Hypothalamus (tissue), 51 donors: Measurements from ENCODE around the gene RAB11B.
"Not testable (repeated sequence)": the region's sequence is repeated elsewhere in the genome, so short reads cannot be mapped to it uniquely, and the experiment has no call there.

Experiments
- DNase-seq, 51 donors: peaks; one replicate each; lab custom pipeline; 2025; lab: John Stamatoyannopoulos, UW

RAB11B gene

DNA sequence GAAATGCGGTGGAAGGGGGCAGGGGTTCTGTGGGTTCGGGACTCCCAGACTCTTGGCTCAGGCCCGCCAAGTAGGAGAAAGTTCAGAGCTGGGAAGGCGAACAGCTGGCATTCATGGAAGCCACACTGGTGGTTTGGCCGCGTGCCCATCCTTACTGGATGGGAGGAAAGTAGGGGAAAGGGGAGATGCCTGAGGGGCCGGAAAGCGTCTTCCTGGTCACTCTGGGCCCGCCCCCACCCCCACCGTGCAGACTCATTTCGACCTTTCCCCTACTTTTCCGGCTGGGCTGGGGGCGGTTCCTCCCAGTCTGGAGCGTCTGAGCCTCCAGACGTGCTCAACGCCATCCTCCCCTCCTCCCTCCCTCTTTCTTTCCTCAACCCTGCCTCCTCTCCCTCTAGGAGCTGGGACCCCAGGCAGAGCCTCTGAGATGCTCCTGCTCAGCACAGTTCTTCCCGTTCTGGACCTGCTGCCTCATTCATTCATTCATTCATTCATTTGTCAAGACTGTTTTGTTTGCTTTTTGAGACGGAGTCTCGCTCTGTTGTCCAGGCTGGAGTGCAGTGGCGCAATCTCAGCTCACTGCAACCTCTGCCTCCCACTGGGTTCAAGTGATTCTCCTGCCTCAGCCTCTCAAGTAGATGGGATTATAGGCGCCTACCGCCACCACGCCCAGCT lies 22.7 kb upstream of the RAB11B start:
- DNase-seq, result peak in 48 of 51 donors; percentile 22 to 89 (median 72)

DNA sequence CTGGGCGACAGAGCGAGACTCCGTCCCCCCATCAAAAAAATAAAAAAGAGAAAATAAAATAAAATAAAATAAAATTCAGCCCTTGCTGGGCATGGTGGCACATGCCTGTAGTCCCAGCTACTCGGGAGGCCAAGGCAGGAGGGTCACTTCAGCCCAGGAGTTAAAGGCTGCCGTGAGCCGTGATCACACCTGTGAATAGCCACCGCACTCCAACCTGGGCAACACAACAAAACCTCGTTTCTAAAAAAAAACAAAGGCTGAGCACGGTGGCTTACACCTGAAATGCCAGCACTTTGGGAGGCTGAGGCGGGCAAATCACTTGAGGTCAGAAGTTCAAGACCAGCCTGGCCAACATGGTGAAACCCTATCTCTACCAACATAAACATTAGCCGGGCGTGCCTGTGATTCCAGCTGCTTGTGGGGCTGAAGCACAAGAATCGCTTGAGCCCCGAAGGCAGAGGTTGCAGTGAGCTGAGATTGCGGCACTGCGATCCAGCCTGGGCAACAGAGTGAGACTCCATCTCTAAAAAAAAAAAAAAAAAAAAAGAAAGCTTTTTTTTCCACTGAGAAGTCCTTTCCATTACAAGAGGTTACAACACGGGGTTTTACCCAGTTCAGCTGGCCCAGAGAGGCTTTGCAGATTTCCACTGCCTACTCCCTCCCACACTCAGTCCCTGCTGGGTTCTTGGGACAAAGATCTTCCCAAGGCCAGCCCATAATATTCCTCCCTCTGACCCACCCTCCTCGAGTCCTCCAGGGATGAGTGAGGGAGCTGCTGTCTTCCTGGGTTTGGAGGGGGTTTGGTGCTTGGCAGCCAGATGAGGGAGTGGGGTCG lies 19.8 kb upstream of the RAB11B start:
- no peak for DNase-seq

DNA sequence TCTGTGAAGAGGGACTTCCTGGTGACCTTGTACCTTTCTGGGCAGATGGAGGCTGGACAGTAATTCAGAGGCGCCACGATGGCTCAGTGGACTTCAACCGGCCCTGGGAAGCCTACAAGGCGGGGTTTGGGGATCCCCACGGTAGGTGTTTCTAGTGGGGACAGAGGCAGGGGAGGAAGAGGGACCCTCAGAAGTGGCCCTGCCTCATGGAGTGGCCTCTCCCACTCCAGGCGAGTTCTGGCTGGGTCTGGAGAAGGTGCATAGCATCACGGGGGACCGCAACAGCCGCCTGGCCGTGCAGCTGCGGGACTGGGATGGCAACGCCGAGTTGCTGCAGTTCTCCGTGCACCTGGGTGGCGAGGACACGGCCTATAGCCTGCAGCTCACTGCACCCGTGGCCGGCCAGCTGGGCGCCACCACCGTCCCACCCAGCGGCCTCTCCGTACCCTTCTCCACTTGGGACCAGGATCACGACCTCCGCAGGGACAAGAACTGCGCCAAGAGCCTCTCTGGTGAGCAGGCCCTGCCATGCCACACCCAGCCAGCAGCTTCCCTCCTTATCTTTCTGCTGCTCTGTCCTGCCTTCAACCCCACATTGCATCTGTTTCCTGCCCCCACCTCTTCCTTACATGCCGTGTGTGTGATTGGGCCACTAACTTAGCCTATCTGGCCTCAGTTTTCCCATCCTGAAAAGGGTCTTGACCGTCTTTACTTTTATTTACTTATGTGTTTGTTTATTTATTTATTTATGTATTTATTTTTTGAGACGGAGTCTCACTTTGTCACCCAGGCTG lies 19.0 kb upstream of the RAB11B start:
- DNase-seq, result peak in 1 of 51 donors; percentile 17

DNA sequence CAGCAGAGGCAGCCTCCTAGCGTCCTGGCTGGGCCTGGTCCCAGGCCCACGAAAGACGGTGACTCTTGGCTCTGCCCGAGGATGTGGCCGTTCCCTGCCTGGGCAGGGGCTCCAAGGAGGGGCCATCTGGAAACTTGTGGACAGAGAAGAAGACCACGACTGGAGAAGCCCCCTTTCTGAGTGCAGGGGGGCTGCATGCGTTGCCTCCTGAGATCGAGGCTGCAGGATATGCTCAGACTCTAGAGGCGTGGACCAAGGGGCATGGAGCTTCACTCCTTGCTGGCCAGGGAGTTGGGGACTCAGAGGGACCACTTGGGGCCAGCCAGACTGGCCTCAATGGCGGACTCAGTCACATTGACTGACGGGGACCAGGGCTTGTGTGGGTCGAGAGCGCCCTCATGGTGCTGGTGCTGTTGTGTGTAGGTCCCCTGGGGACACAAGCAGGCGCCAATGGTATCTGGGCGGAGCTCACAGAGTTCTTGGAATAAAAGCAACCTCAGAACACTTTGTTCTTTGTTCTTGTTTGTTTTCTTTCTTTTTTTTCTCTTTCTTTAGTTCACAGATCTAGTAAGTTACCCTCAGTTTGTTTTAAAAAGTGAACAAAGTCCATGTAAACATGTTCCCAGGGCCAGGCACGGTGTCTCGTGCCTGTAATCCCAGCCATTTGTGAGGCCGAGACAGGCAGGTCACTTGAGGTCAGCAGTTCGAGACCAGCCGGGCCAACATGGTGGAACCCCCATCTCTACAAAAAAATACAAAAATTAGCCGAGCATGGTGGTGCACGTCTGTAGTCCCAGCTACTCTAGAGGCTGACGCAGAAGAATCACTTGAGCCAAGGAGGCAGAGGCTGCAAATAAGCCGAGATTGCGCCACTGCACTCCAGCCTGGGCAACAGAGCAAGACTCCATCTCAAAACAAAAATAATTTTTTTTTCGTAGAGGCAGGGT lies 16.0 kb upstream of the RAB11B start:
- DNase-seq, result peak in 3 of 51 donors; percentile 7 to 47 (median 13)

DNA sequence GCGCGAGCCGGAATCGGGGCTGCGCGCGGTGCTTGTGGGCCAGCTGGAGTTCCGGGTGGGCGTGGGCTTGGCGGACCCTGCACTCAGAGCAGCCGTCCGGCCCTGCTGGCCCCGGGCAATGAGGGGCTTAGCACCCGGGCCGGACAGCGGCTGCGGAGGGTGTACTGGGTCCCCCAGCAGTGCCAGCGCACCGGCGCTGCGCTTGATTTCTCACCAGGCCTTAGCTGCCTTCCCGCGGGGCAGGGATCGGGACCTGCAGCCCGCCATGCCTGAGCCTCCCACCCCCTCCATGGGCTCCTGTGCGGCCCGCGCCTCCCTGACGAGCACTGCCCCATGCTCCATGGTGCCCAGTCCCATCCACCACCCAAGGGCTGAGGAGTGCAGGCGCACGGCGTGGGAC lies 14.4 kb upstream of the RAB11B start:
- DNase-seq, result not testable (repeated sequence)

DNA sequence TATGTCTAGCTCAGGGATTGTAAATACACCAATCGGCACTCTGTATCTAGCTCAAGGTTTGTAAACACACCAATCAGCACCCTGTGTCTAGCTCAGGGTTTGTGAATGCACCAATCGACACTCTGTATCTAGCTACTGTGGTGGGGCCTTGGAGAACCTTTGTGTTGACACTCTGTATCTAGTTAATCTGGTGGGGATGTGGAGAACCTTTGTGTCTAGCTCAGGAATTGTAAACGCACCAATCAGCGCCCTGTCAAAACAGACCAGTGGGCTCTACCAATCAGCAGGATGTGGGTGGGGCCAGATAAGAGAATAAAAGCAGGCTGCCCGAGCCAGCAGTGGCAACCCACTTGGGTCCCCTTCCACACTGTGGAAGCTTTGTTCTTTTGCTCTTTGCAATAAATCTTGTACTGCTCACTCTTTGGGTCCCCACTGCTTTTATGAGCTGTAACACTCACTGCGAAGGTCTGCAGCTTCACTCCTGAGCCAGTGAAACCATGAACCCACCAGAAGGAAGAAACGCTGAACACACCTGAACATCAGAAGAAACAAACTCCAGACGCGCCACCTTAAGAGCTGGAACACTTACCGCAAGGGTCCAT lies 13.7 kb upstream of the RAB11B start:
- not testable (repeated sequence) for DNase-seq

DNA sequence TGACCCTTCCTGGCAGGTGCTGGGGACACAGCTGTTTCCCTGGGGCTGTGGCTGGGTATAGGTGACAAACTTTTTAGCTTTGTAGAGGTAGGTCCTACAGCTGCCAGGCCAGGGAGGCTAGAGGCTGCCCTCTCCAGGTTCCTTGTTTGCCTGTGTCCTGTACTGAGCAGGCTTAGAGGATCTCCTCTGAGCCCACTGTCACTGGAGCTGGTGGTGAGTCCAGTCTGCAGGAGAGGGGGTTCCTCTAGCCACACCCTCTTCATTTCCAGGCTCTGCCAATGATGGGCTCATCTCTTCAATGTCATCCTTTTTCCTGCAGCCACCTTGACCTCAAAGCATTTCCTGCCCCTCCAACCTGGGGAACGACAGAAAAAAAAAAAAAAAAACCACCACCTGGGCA lies 12.6 kb upstream of the RAB11B start:
- DNase-seq, result no peak

DNA sequence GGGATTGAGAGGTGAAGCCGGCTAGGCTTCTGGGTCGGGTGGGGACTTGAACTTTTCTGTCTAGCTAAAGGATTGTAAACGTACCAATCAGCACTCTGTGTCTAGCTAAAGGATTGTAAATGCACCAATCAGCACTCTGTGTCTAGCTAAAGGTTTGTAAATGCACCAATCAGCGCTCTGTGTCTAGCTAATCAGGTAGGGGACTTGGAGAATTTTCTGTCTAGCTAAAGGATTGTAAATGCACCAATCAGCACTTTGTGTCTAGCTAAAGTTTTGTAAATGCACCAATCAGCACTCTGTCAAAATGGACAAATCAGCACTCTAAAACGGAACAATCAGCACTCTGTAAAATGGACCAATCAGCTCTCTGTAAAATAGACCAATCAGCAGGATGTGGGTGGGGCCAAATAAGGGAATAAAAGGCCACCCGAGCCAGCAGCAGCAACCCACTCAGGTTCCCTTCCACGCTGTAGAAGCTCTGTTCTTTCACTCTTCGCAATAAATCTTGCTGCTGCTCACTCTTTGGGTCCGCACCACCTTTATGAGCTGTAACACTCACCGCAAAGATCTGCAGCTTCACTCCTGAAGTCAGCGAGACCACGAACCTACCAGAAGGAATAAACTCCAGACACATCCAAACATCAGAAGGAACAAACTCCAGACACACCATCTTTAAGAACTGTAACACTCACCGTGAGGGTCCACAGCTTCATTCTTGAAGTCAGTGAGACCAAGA lies 10.8 kb upstream of the RAB11B start:
- not testable (repeated sequence) for DNase-seq

DNA sequence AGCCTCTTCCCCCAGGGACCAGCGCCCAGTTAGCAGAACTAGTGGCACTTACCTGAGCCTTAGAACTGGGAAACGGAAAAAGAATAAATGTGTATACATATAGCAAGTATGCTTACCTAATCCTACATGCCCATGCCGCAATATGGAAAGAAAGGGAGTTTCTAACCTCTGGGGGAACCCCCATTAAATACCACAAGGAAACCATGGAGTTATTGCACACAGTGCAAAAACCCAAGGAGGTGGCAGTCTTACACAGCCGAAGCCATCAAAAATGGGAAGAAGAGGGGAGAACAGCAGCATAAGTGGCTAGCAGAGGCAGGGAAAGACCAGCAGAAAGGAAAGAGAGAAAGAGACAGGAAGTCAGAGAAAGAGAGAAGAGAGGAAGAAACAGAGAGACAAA lies 5.6 kb upstream of the RAB11B start:
- DNase-seq, result not testable (repeated sequence)

DNA sequence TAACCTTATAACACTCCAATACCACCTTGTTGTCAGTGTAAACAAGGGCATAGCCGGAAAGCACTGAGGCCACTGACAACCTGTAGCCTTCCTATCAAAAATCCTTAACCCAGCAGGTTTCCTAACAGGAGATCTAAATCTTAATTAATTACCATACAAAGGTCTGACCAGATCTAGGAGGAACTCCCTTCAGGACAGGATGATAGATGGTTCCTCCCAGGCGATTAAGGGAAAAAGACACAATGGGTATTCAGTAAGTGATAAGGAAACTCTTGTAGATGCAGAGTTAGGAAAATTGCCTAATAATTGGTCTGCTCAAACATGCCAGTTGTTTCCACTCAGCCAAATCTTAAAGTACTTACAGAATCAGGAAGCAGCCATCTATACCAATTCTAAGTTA lies 5.1 kb upstream of the RAB11B start:
- DNase-seq, result not testable (repeated sequence)

DNA sequence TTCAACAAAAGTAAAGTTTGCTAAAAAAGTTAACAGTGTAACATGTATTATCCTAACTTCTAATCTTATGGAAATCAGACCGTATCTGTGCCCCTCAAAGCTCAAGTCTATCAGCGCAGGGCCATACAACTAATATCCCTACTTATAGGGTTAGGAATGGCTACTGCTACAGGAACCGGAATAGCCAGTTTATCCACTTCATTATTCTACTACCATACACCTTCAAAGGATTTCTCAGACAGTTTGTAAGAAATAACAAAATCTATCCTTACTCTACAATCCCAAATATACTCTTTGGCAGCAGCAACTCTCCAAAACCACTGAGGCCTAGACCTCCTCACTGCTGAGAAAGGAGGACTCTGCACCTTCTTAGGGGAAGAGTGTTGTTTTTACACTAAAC lies 4.6 kb upstream of the RAB11B start:
- DNase-seq, result not testable (repeated sequence)

DNA sequence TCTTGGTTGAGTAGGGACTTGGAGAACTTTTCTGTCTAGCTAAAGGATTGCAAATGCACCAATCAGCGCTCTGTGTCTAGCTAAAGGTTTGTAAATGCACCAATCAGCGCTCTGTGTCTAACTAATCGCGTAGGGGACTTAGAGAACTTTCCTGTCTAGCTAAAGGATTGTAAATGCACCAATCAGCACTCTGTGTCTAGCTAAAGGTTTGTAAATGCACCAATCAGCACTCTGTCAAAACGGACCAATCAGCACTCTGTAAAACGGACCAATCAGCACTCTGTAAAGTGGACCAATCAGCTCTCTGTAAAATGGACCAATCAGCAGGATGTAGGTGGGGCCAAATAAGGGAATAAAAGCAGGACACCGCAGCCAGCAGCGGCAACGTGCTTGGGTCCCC lies 3.7 kb upstream of the RAB11B start:
- not testable (repeated sequence) for DNase-seq

DNA sequence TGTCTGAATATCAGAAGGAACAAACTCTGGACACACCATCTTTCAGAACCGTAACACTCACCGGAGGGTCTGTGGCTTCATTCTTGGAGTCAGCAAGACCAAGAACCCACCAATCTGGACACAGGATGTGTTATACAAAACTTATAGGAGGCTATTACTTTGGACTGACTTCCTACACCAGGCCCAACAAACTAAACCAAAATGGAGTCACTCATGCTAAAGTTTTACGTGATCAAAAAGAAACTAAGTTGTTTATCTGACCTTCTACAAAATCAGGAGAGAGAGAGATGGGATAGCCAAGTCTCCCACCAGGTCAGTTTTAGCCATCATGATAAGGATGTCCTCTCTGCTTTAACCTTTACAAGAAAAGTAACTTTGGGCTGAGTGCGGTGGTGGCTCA lies 3.2 kb upstream of the RAB11B start:
- no peak for DNase-seq

DNA sequence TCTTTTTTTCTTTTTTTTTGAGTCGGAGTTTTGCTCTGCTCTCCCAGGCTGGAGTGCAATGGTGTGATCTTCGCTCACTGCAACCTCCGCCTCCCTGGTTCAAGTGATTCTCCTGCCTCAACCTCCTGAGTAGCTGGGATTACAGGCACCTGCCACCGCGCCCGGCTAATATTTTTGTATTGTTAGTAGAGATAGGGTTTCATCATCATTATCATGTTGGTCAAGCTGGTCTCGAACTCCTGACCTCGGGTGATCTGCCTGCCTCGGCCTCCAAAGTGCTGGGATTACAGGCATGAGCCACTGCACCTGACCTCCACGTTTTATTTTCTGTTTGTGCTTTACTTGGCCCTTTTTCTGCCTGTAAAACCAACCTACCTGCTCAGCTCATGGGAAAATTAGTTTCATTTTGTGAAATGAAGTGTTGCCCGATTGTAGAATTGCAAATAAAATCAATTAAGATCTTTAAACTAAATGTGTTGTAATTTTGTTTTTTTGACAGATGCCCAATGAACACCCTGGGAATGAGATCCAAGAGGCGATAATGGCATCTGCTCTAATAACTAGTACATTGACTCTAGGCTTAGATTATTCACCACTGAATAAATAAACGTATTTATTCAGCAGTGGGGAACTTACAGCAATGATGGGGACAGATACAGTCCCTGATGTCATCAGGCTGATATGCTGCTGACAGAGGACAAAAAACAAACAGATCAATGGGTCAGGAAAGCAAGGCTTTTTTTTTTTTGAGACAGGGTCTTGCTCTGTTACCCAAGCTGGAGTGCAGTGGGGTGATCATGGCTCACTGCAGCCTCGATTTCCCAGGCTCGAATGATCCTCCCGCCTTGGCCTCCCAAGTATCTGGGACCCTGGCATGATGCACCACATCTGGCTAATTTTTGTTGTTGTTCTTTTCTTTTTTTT lies 2.2 kb upstream of the RAB11B start:
- DNase-seq, result no peak

DNA sequence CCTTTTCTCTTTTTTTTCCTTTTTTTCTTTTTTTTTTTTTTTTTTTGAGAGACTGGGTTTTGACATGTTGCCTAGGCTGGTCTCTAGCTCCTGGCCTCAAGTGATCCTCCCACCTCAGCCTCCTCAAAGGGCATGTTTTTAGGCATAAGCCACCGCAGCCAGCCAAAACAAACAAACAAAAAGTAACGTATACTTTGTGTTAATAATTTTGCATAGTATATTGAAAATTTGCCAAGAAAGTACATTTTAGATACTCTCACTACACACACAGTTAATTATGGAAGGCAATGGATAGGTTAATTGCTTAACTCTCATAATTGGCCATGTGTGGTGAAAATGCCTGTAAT lies 1.6 kb upstream of the RAB11B start:
- no peak for DNase-seq

DNA sequence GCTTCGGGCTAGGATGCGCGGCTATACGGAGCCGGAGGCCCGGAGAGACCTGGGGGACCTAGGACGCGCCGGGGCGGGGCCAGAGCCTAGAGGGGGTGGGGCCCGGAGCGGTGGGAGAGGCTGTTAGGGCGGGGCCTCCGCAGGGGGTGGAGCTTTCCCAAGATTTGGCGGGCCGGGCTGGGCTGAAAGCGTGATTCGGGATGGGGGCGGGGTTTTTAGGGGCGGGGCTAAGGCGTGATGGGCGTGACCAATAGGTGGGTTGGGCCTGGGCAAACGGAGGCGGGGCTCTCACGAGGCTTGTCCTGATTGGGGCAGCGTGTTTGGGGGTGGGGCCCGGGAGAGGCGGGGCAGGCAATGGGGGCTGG lies 439 bp downstream of the RAB11B start:
- DNase-seq, result peak; percentile 44 to 99 (median 93)

DNA sequence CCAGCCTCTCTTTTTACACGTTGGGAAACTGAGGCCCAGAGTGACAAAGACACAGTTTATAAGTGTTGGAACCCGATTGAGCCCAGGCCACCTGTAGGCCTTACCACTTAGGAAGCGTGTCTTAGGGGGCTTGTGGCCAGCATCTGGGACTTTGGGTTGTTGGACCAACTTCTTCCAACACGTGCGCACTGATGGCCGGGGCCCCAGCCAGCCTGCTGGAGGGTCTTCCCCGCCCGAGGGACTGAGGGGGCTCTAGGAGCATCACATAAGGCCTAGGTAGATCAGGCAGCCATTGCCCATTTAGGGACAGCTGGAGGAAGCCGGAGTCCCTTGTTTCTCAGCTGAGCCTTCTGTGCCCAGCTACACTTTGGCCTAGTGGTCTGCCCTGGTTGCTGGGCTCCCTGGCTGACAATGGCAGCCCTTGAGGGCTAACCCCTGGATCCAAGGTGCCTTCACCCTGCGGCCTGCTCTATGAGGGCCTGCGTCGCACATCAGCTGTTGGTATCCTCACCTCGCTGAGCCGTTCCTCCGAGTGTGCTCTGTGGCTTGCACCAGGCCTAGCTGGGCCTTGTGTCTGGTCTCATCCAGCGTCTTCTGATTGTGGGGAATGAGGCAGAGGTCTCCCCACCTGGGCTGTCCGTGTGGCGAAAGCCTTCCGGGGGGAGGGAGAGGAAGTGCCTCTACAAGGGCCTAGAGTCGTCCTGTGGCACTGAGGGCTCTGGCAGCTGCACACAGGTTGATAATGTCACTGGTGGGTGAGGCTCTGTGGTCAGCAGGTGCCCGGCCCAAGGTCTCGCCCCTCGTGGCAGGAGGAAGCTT lies 1.2 kb downstream of the RAB11B start:
- DNase-seq, result peak in 2 of 51 donors; percentile 22 to 51
